GM23338 (cell line): ENCODE results near the gene DNAI1.

Experiments used
- CTCF ChIP-seq, 2 experiments: fragments of 200-600 bp in 1 of 2; sonication (generic) in 1 of 2; conservative IDR thresholded peaks; 2 replicates each; pipeline versions ENCODE4 v1.5.1 to v1.6.1; 2016 to 2017; ENCODE audit warnings: antibody characterized with exemption in 2 of 2, low read depth in 2 of 2, mild to moderate bottlenecking in 2 of 2, moderate library complexity in 1 of 2
- EZH2 ChIP-seq: fragments of 200-600 bp; sonication (generic); IDR thresholded peaks from one replicate; pipeline ENCODE4 v1.8.0; 2017; ENCODE audit warnings: antibody characterized with exemption, mild to moderate bottlenecking, low read depth; ENCODE audit not compliant: unreplicated experiment
- POLR2AphosphoS5 ChIP-seq: IDR thresholded peaks from 2 replicates; pipeline ENCODE4 v1.6.1; 2016; ENCODE audit warnings: antibody characterized with exemption, low read depth

- TF ChIP-seq CTCF (conservative IDR thresholded peaks at IDR 0.05; ENCODE audit: low read depth in 2 of 2): no peak
- no peak for TF ChIP-seq EZH2
- no peak for TF ChIP-seq POLR2AphosphoS5
These were observed 15.8 kb upstream of the DNAI1 start for GRCh38 chr9:34442770-34443169.
